K562 (cell line): ENCODE measurements around the gene PFDN2.

Experiments used
- ELF4 ChIP-seq: fragments of 450-650 bp; formaldehyde crosslinking; IDR thresholded peaks from 2 replicates; pipeline ENCODE4 v1.4.0; 2022; ENCODE audit warnings: missing genetic modification characterization
- EZH2 ChIP-seq: IDR thresholded peaks from 2 replicates; pipeline ENCODE4 v1.6.1; 2012; ENCODE audit warnings: low read depth, mild to moderate bottlenecking, inconsistent platforms, low read length, borderline replicate concordance
- SMARCA4 ChIP-seq: fragments of 450-650 bp; IDR thresholded peaks from 2 replicates; pipeline ENCODE4 v1.6.1; 2016

GRCh38 chr1:161069241-161069640 is 48.6 kb downstream of the PFDN2 start:
- TF ChIP-seq SMARCA4 (no peak), EZH2 (no peak), ELF4 (CRISPR knock-in tag) (no peak)
